Urothelium cell line (cell line): Measurements from ENCODE around the gene CACNA1F.
"Not testable (repeated sequence)": the region's sequence is repeated elsewhere in the genome, so short reads cannot be mapped to it uniquely, and the experiment has no call there.

Source experiments
- DNase-seq: peaks from one replicate; pipeline ENCODE4 v3.0.0; 2011; ENCODE audit warnings: low spot score, mixed read lengths
- FAIRE-seq: peaks from 2 replicates; lab custom pipeline; 2011; peaks lifted over from hg19 to GRCh38; lab: Jason Lieb, UNC

CACNA1F gene

GRCh38 chrX:49177873-49178480, 55.2 kb downstream of the CACNA1F start:
- no peak for DNase-seq
- no peak for FAIRE-seq

GRCh38 chrX:49177338-49177833, 55.8 kb downstream of the CACNA1F start:
- no peak for FAIRE-seq

DNA sequence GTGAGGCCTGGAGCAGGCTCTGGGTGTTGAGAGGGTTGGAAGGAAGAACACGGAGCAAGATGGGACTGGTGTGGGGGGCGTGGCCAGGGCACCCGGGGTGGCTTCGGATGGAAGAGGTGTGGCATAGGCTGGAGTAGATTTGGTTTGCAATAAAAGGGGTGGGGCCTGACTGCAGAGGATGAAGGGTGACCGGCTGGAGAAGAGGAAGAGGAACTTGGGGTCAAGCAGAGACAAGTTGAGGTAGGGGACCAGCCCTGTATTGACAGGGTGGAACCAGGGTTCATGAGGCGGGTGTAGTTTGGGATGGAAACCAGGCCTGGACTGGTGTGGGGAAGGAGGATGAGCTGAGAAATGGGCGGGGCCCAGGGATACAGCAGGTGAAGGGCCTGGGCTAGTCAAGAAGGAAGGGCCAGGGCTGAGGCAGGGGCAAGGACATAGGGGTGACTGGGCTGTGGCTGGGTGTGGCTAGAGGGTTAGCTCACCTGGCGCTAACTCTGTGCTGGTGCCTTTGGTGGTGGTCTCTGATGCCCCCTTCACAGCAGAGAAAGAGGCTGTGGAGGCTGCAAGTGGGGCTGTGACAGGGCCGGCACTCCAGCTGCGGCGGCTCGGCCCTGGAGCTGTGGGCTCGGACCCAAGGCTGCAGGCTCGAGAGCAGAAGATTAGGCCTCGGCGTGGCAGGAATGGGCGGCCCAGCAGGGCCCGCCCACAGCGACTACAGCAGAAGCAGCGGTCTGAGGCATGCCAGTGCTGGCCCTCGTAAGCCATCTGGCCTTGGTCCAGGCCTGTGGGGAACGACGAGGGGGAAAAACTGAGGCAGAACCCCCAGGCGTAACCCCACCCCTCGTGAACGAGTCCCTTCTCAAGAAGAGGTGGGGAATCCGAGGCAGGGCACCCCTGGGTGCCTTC, 56.5 kb downstream of the CACNA1F start:
- FAIRE-seq (no peak), DNase-seq (no peak)

More at GRCh38 chrX:49177338-49177833, 55.8 kb downstream of the CACNA1F start:
- DNase-seq = no peak

GRCh38 chrX:49175435-49176274, 57.5 kb downstream of the CACNA1F start:
- FAIRE-seq (no peak), DNase-seq (no peak)

DNA sequence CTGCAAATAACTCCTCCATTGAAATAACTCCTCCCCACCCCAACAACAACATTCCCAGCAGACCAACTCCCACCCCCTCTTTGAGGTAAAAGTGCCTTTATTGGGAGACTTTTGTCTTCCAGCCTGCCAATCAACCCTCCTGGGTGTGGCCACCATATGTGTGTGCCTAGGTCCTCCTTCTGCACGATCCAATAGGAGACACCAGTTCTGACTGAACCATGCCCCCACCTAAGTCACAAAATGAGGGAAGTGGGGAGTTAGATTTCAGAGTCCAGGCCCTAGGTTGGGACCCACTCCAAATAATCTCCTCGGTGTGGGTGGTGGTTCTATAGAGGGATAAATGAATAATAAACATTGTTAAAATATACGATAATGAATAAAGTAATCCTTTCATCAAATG, 58.4 kb downstream of the CACNA1F start:
- FAIRE-seq (no peak), DNase-seq (no peak)

- DNase-seq, FAIRE-seq: not testable (repeated sequence)
These were observed 59.6 kb downstream of the CACNA1F start for GRCh38 chrX:49173544-49173943.

DNA sequence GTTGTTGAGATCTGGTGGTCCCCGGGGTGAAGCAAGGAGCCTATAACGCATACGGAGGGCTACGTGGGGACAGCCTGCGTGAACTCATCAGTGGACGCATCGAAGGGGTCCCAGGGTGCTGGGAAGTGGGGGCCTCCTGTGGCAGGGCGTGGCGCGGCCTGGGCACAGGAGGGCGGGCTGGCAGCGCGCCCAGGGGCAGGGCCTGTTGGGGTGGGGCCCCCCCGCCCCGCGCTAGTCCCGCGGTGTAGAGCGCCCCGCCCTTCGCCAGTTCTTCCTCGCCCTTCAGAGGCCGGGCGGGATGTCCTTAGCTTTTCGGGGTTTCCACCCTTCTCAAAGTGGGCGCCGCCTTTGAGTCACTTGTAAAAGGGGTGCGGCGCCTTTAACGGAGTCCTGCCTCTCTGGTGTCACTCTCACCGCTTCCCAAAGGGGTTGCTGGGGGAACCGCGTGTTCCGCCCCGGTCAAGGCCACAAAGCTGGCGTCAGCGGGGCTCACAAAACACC, 60.8 kb downstream of the CACNA1F start:
- DNase-seq (peak; percentile 59), FAIRE-seq (no peak)

DNA sequence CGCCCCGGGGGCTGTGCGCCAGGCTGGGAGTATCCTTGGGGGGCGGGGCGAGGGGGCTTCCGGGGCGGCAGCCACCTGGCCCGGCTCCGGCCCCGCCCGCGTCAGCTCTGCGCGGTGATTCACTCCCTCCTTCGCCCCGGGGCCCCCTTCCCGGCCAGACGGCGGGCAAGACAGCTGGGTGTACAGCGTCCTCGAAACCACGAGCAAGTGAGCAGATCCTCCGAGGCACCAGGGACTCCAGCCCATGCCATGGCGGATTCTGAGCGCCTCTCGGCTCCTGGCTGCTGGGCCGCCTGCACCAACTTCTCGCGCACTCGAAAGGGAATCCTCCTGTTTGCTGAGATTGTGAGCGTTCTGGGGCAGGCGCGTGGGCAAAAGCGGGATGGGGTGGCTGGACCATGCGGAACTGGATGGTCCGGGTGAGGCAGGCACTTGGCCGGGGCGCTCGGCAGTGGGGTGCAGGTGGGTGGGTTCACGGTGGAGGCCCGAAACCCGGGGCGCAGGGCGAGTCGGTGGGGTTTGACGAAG, 61.3 kb downstream of the CACNA1F start, which contains the start of gene PLP2:
Gene PLP2, plus strand, starts transcription at position 147 of the 528 bp plus-strand sequence. Its CDS starts 103 bp downstream, at position 250.
- FAIRE-seq = no peak
- peak; percentile 61 for DNase-seq

- FAIRE-seq (no peak), DNase-seq (no peak)
These were observed 65.4 kb downstream of the CACNA1F start for GRCh38 chrX:49167740-49168108.

DNA sequence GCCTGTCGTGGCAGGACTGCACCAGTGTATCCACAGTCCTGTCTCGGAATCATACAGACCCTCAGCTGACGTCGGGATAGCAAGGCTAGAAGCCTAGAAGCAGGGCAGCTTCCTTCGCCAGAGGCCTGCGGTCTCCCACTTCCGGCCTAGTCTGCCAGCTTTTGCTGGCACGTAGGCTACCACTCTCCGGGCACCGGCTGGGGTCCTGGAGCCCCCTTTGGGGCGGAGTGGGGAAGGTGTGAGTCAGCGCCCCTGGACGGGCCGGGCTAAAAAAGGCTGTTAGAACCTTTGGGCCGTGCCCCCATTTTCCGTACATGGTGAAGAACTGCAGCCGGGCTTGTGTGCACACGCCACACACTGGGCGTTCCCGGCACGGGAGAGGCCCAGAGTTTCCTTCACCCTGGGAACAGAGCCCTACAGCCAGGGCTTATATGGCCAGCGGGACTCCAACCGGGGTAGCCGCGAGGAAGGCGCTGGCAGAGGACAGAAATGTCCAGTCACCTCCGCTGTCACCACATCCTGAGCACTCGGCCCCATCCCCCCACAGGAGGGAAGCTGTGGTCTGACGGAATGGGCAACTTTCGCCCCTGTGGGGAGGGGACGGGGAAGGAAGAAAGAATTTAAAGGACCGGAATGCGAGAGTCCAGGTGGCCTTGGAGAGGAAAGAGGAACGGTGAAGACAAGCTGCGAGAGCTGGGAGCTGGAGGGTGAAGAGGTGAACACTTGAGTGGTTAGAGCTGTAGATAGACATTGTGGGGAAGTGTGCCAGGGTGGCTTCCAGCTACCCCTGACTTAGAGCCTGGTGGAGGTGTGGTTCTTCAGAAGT, 66.0 kb downstream of the CACNA1F start:
- DNase-seq (peak; percentile 74), FAIRE-seq (no peak)

DNA sequence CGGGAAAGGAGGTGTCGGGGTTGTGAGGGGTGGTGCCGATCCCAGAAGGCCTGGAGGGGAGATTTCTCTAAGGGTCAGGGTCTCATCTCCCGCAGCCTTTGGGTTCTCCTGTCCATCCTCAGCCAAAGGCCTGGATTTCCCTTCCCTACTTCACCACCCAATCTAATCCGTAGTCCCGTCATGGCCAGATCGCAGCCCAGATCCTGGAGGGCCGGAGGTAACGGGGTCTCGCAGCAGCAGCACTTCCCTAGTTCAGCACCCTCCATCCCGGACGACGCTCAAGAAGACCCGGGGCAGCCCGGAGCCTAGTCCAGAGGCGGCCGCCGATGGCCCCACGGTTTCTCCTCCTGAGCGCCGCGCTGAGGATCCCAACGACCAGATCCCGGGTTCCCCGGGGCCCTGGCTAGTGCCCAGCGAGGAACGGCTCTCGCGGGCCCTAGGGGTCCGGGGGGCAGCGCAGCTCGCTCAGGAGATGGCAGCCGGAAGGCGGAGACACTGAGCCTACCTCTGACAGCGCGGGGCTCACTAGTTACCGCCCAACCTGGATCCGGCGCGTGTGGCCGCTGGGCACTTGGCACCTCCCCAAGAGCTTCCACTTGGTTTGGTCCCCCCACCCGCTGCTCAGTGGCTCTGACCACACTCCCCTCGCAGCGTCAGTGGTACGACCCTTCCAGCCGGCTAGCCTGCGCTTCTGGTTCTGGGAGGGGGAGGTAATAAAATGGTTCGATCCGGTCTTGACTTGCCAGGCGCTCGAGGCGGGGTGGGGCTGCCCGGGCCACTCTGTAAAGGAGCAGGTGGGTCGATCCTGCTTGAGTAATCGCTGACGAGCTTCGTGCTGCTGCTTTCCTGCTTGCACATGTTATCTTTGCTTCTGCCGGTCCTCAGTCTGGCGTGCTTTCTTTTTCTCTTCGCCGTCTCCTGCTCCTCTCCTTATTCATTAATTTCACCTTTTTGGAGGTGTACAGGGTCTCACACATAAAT, 66.9 kb downstream of the CACNA1F start:
- DNase-seq (peak; percentile 21), FAIRE-seq (no peak)

DNA sequence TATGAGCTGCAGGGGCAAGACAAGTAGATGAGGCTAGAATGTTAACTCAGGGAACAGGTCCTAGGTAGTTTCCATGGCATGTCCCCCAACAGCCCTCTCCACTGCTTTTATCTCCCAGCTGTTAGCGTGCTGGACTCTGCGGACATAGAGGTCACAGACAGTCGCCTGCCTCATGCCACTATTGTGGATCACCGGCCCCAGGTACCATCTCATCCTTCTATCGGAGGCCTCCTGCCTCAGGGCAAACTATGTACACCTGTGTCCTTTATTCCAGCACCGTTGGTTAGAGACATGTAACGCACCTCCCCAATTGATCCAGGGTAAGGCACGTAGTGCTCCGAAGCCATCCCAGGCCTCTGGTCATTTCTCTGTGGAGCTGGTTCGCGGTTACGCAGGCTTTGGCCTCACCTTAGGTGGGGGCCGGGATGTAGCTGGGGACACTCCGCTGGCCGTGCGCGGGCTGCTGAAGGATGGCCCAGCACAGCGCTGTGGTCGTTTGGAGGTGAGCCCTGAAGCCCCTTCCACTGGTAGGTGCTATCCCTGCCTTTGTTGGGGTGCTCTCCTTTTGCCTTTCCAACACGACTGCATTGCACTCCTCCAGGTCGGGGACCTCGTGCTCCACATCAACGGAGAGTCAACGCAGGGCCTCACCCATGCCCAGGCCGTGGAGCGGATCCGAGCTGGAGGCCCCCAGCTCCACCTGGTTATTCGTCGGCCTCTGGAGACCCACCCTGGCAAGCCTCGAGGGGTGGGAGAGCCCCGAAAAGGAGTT, 68.4 kb downstream of the CACNA1F start:
- DNase-seq (no peak), FAIRE-seq (no peak)

- FAIRE-seq (peak; percentile 61), DNase-seq (peak; percentile 83)
These were observed 69.4 kb downstream of the CACNA1F start for GRCh38 chrX:49163555-49164419.

GRCh38 chrX:49162620-49163019, 70.5 kb downstream of the CACNA1F start, which contains the start of gene MAGIX:
Gene MAGIX (plus strand): TSS chrX:49162758. CDS start chrX:49162890, 132 bp downstream.
- DNase-seq = no peak
- FAIRE-seq = no peak

DNA sequence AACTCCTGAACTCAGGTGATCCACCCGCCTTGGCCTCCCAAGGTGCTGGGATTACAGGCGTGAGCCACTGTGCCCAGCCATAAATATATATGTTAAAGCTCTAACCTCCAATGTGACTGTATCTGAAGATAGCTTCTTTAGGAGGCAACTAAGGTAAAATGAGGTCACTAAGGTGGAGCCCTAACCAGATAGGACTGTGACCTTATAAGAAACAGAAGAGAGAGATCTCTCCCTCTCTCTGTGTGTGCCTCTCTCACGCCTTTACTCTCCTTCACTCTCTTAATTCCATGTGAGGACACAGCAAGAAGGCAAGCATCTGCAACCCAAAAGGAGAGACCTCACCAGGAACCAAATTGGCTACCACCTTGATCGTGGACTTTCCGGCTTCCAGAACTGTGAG, 71.5 kb downstream of the CACNA1F start:
- DNase-seq (no peak), FAIRE-seq (no peak)

DNA sequence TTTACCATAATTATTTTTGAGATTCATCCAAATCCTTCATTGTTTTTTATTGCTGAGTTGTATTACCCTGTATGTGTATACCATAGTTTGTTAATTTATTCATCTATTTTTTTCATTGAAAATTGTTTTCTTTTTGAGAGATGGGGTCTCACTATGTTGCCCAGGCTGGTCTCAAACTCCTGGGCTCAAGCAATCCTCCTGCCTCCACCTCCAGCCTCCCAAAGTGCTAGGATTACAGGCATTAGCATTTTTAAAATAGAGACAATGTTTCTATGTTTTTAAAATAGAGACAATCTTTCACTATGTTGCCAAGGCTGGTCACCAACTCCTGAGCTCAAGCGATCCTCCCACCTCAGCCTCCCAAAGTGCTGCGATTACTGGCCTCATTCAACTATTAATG, 72.2 kb downstream of the CACNA1F start:
- no peak for DNase-seq
- FAIRE-seq = no peak

DNA sequence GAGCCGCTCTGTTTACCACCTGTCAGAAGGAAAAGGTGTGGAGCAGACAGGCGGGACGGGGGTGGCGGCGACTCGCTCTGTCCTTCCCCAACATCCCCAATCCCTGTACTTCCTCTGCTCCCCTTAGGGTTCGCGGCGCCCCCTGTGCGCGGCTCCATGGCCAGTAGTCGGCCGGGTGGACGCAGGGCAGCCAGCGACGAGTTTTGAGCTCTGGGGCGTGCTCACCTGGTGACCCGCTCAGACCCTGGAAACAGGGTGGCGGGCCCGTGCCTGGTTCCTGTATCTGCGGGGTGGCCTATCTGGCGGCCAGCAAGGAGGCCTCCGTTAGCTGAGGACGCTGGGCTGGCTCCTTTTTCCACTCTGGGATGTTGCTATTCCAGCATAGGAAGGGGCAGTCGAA, 75.9 kb downstream of the CACNA1F start:
- no peak for DNase-seq
- FAIRE-seq = peak; percentile 56
